ENCODE data around the gene C19orf12. TPM values are rescaled to one million over a fixed set of nuclear protein-coding genes. Genes with fewer than 3 reads are reported as not detected.

The C19orf12 gene
- total and polyA plus RNA-seq, 2 donors (not counting 3 experiments of a cell fraction or from before 2014, with no cell fraction given), result 20.4 to 22.9 TPM

GRCh38 chr19:29694669-29695627, 20.1 kb downstream of the C19orf12 start:
- peak; percentile 51 for DNase-seq (ENCODE audit: low read depth, low spot score)
- Histone ChIP-seq H3K9me1 (replicated peaks; ENCODE audit: control insufficient read depth, extremely low read depth, insufficient read depth, low read length) (no peaks in the 10 kb centered on the region), H3K9me3 (replicated peaks; ENCODE audit: control insufficient read depth, insufficient read depth, low read length) (no peaks in the 10 kb centered on the region), H3K4me1 (ENCODE audit: control insufficient read depth, extremely low read depth, insufficient read depth, low read length) (no peaks in the 10 kb centered on the region), H2AFZ (ENCODE audit: low read depth, low read length) (no peak overlapping the region), H3K4me2 (ENCODE audit: insufficient read depth, low read length) (no peak overlapping the region), H3K36me3 (ENCODE audit: control insufficient read depth in 2 of 2, extremely low read depth in 1 of 2, insufficient read depth in 2 of 2, low read length in 2 of 2) (no peaks in the 10 kb centered on the region), H3K9ac (replicated peaks; ENCODE audit: extremely low read depth, insufficient read depth, low read length) (no peak overlapping the region), H3K4me3 (replicated peaks in 1 of 3; ENCODE audit: insufficient read depth in 1 of 3, low read depth in 1 of 3, low read length in 3 of 3) (no peak overlapping the region), H3K27me3 (ENCODE audit: control insufficient read depth in 2 of 2, insufficient read depth in 2 of 2, low read length in 2 of 2) (no peaks in the 10 kb centered on the region), H3K79me2 (ENCODE audit: control insufficient read depth, insufficient read depth, low read length) (no peaks in the 10 kb centered on the region), H3K27ac (ENCODE audit: insufficient read depth, low read depth, low read length) (no peak overlapping the region), H4K20me1 (replicated peaks; ENCODE audit: control insufficient read depth, extremely low read depth, insufficient read depth, low read length) (no peaks in the 10 kb centered on the region)
- ChIA-PET CTCF (interaction anchor here (1.0 to 4.4 kb wide), 6 partner anchors 20 to 88 kb away, joined by 3 to 39 read pairs (median 5); partner anchors contain the start of genes C19orf12, PLEKHF1 and POP4), POLR2A (no interaction called here)
- intact Hi-C loops (cut with micrococcal nuclease) (loop anchor here (1.0 to 2.0 kb wide), 2 partner anchors 21 to 28 kb away; no protein-coding TSS in a partner anchor), dilution Hi-C loops (cut with MboI; ENCODE audit: extremely low pct_ligation_motif_present, low sequenced_read_pairs) (no loop called here)
- FAIRE-seq, result peak; percentile 88
- TF ChIP-seq CTCF (IDR thresholded peaks at IDR 0.05; ENCODE audit: extremely low read depth in 1 of 2, insufficient read depth in 1 of 2, low read depth in 1 of 2, low read length in 2 of 2) (peak; percentile 76 to 96), EZH2 (IDR thresholded peaks at IDR 0.05; ENCODE audit: borderline replicate concordance, low read depth, low read length, severe bottlenecking) (no peak)
- BruUV-seq (replicated peaks), result no TSS peak

GRCh38 chr19:29694161-29694560, 20.9 kb downstream of the C19orf12 start:
- Histone ChIP-seq H3K27me3 (ENCODE audit: control insufficient read depth in 2 of 2, insufficient read depth in 2 of 2, low read length in 2 of 2) (no peaks in the 10 kb centered on the region), H3K27ac (ENCODE audit: insufficient read depth, low read depth, low read length) (no peak overlapping the region), H3K9ac (replicated peaks; ENCODE audit: extremely low read depth, insufficient read depth, low read length) (no peak overlapping the region), H3K4me2 (ENCODE audit: insufficient read depth, low read length) (no peak overlapping the region), H3K9me3 (replicated peaks; ENCODE audit: control insufficient read depth, insufficient read depth, low read length) (no peaks in the 10 kb centered on the region), H3K36me3 (ENCODE audit: control insufficient read depth in 2 of 2, extremely low read depth in 1 of 2, insufficient read depth in 2 of 2, low read length in 2 of 2) (no peaks in the 10 kb centered on the region), H3K4me3 (replicated peaks in 1 of 3; ENCODE audit: insufficient read depth in 1 of 3, low read depth in 1 of 3, low read length in 3 of 3) (no peak overlapping the region), H3K79me2 (ENCODE audit: control insufficient read depth, insufficient read depth, low read length) (no peaks in the 10 kb centered on the region), H3K4me1 (ENCODE audit: control insufficient read depth, extremely low read depth, insufficient read depth, low read length) (no peaks in the 10 kb centered on the region), H2AFZ (ENCODE audit: low read depth, low read length) (no peak overlapping the region), H3K9me1 (replicated peaks; ENCODE audit: control insufficient read depth, extremely low read depth, insufficient read depth, low read length) (no peaks in the 10 kb centered on the region), H4K20me1 (replicated peaks; ENCODE audit: control insufficient read depth, extremely low read depth, insufficient read depth, low read length) (no peaks in the 10 kb centered on the region)
- no peak for FAIRE-seq
- BruUV-seq (replicated peaks), result no TSS peak
- dilution Hi-C loops (cut with MboI; ENCODE audit: extremely low pct_ligation_motif_present, low sequenced_read_pairs) (no loop called here), intact Hi-C loops (cut with micrococcal nuclease) (loop anchor here (1.0 to 2.0 kb wide), 2 partner anchors 22 to 27 kb away; no protein-coding TSS in a partner anchor)
- CTCF ChIA-PET, result interaction anchor here (0.5 to 4.4 kb wide), 7 partner anchors 21 to 88 kb away, joined by 3 to 39 read pairs (median 5); partner anchors contain the start of genes C19orf12, PLEKHF1 and POP4
- POLR2A ChIA-PET, result no interaction called here
- TF ChIP-seq FOS (IDR thresholded peaks at IDR 0.05; ENCODE audit: borderline replicate concordance, insufficient read depth, low read length), result no peak
- TF ChIP-seq CTCF (IDR thresholded peaks at IDR 0.05; ENCODE audit: extremely low read depth in 1 of 2, insufficient read depth in 1 of 2, low read depth in 1 of 2, low read length in 2 of 2), result no peak
- TF ChIP-seq JUN (IDR thresholded peaks at IDR 0.05; ENCODE audit: borderline replicate concordance, insufficient read depth, insufficient read length, low read depth), result no peak
- no peak for TF ChIP-seq MAX (IDR thresholded peaks at IDR 0.05; ENCODE audit: insufficient read depth, insufficient read length)
- no peak for TF ChIP-seq GATA2 (IDR thresholded peaks at IDR 0.05; ENCODE audit: insufficient read depth, insufficient read length, low read depth, low read length)
- no peak for TF ChIP-seq POLR2A (IDR thresholded peaks at IDR 0.05; ENCODE audit: low read depth, low read length)
- TF ChIP-seq EZH2 (IDR thresholded peaks at IDR 0.05; ENCODE audit: borderline replicate concordance, low read depth, low read length, severe bottlenecking), result no peak
- no peak for TF ChIP-seq MYC (IDR thresholded peaks at IDR 0.05; ENCODE audit: low read depth, low read length)
- no peak for TF ChIP-seq POLR2AphosphoS5 (IDR thresholded peaks at IDR 0.05; ENCODE audit: insufficient read depth, low read depth, low read length)
- no peak for DNase-seq (ENCODE audit: low read depth, low spot score)
